GM18907 (cell line): Measurements from ENCODE around the gene BMP3.
A peak's percentile ranks its signal among the peaks of the same experiment; 100 is the strongest.

ENCODE experiments used
- ATAC-seq: cut with Tn5 transposase; IDR thresholded peaks from one replicate; pipeline ENCODE4 v1.9.1; 2021; ENCODE audit warnings: mild to moderate bottlenecking, moderate library complexity; ENCODE audit not compliant: unreplicated experiment

BMP3 gene

GRCh38 chr4:81040012-81040659 is 9.6 kb downstream of the BMP3 start:
- peak; percentile 62 for ATAC-seq

GRCh38 chr4:81042578-81043365 is 12.3 kb downstream of the BMP3 start:
- ATAC-seq, result no peak

GRCh38 chr4:81049330-81049729 is 18.8 kb downstream of the BMP3 start:
- ATAC-seq, result no peak

- ATAC-seq, result no peak
Observed at GRCh38 chr4:81049907-81050306, 19.4 kb downstream of the BMP3 start.

GRCh38 chr4:81052119-81053068 is 21.9 kb downstream of the BMP3 start:
- peak; percentile 100 for ATAC-seq

GRCh38 chr4:81058621-81059020 is 28.1 kb downstream of the BMP3 start:
- no peak for ATAC-seq

GRCh38 chr4:81060587-81061343 is 30.3 kb downstream of the BMP3 start:
- no peak for ATAC-seq

- ATAC-seq, result no peak
Observed at GRCh38 chr4:81061344-81061730, 30.8 kb downstream of the BMP3 start.

- ATAC-seq, result no peak
Observed at GRCh38 chr4:81062001-81062400, 31.5 kb downstream of the BMP3 start.

GRCh38 chr4:81065446-81065845 is 34.9 kb downstream of the BMP3 start:
- no peak for ATAC-seq

GRCh38 chr4:81069706-81070331 is 39.3 kb downstream of the BMP3 start:
- ATAC-seq, result peak; percentile 99

GRCh38 chr4:81071013-81071412 is 40.5 kb downstream of the BMP3 start:
- no peak for ATAC-seq

GRCh38 chr4:81081156-81081555 is 50.6 kb downstream of the BMP3 start:
- no peak for ATAC-seq

GRCh38 chr4:81084029-81084428 is 53.5 kb downstream of the BMP3 start:
- no peak for ATAC-seq

GRCh38 chr4:81084634-81085033 is 54.1 kb downstream of the BMP3 start:
- no peak for ATAC-seq

GRCh38 chr4:81085291-81085690 is 54.8 kb downstream of the BMP3 start:
- ATAC-seq, result no peak

GRCh38 chr4:81085979-81086378 is 55.5 kb downstream of the BMP3 start:
- ATAC-seq, result no peak

- no peak for ATAC-seq
Observed at GRCh38 chr4:81093720-81094401, 63.4 kb downstream of the BMP3 start.

- ATAC-seq, result no peak
Observed at GRCh38 chr4:81095389-81095788, 64.9 kb downstream of the BMP3 start.

- no peak for ATAC-seq
Observed at GRCh38 chr4:81096566-81096965, 66.1 kb downstream of the BMP3 start.
